Bronchial epithelial cell (primary cell): ENCODE data around the gene LRRC4C. TPM values are rescaled to one million over a fixed set of nuclear protein-coding genes. Genes with fewer than 3 reads are reported as not detected.
A peak's percentile ranks its signal among the peaks of the same experiment; 100 is the strongest.

ENCODE experiments used
- DNase-seq: peaks from one replicate; pipeline ENCODE4 v3.0.0-alpha.2; 2010; ENCODE audit warnings: low read depth
- FAIRE-seq: peaks from 2 replicates; lab custom pipeline; 2011; peaks lifted over from hg19 to GRCh38; lab: Jason Lieb, UNC
- H3K27me3 ChIP-seq: 2 replicates; pipeline ENCODE4 v1.5.1; 2011; ENCODE audit warnings: low read length; ENCODE audit not compliant: control insufficient read depth, insufficient read depth
- H3K36me3 ChIP-seq: 2 replicates; pipeline ENCODE4 v1.5.1; 2011; ENCODE audit warnings: low read length; ENCODE audit not compliant: control insufficient read depth, insufficient read depth
- H3K4me3 ChIP-seq: 2 replicates; pipeline ENCODE4 v1.5.1; 2011; ENCODE audit warnings: mild to moderate bottlenecking, low read depth, low read length, control low read depth
- CTCF ChIP-seq: IDR thresholded peaks from 2 replicates; pipeline ENCODE4 v1.5.1; 2011; ENCODE audit warnings: mild to moderate bottlenecking, moderate library complexity, low read length, control low read depth, inconsistent platforms; ENCODE audit not compliant: insufficient read depth, severe bottlenecking
- total RNA-seq: library from RNA; depleted of rRNA; stranded (reverse); fragments of >200 nt; gene quantifications from 2 replicates; pipeline ENCODE4 v1.2.1, GENCODE V29; 2014

LRRC4C gene
- total RNA-seq, 1 donor from 2014 or later, result not detected

GRCh38 chr11:40826601-40827000 lies 632.9 kb downstream of the LRRC4C start:
- DNase-seq (no peak), FAIRE-seq (no peak)
- no peaks in the 10 kb centered on the region for H3K36me3 ChIP-seq
- no peak overlapping the region for H3K4me3 ChIP-seq
- H3K27me3 ChIP-seq, result no peaks in the 10 kb centered on the region
- TF ChIP-seq CTCF, result no peak

DNA sequence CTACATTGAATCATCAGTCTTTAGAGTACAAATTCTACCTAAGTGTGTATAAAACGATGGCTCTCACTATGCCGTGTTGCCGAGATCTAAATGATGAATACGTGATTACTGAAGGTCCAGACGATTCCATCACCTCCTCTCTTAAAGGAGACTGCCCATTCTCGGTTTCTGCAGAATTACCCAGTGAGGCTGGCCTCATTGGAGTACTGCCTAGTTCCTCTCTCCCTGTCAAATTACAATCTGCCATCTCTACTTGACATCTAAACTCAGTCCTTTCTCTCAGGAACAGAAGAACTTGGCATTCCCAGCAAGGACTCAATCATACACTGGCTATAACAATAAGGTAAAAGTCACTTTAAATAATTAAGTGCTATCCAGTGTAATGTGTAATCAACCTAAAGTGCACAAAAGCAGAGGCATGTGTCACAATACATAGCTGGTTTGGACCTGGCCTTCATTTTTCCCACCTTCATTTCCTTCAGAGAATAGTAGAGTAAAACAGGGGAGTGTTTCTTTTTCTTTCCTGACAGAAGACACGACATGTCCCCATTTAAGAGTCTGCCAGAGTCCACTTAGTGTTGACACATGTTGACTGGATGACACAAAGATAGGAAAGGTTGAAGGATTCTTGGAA lies 634.1 kb downstream of the LRRC4C start:
- DNase-seq, result no peak

GRCh38 chr11:40819230-40819629 lies 640.2 kb downstream of the LRRC4C start:
- no peak for TF ChIP-seq CTCF
- FAIRE-seq, result no peak
- Histone ChIP-seq H3K36me3 (no peaks in the 10 kb centered on the region), H3K4me3 (no peak overlapping the region), H3K27me3 (no peaks in the 10 kb centered on the region)
- no peak for DNase-seq

More for the DNA sequence above, 634.1 kb downstream of the LRRC4C start:
- Histone ChIP-seq H3K27me3 (no peaks in the 10 kb centered on the region), H3K4me3 (no peak overlapping the region), H3K36me3 (no peaks in the 10 kb centered on the region)
- FAIRE-seq, result no peak
- TF ChIP-seq CTCF, result no peak

- TF ChIP-seq CTCF, result no peak
- no peaks in the 10 kb centered on the region for H3K36me3 ChIP-seq
- no peak for DNase-seq
- no peaks in the 10 kb centered on the region for H3K27me3 ChIP-seq
- no peak overlapping the region for H3K4me3 ChIP-seq
- FAIRE-seq, result no peak
Measured at GRCh38 chr11:40816976-40817375, 642.5 kb downstream of the LRRC4C start.

- DNase-seq (peak; percentile 13), FAIRE-seq (no peak)
- TF ChIP-seq CTCF, result no peak
- Histone ChIP-seq H3K27me3 (no peaks in the 10 kb centered on the region), H3K4me3 (no peak overlapping the region), H3K36me3 (no peaks in the 10 kb centered on the region)
Measured at GRCh38 chr11:40797981-40798380, 661.5 kb downstream of the LRRC4C start.

GRCh38 chr11:40787224-40787623 lies 672.2 kb downstream of the LRRC4C start:
- Histone ChIP-seq H3K36me3 (no peaks in the 10 kb centered on the region), H3K4me3 (no peak overlapping the region), H3K27me3 (no peaks in the 10 kb centered on the region)
- TF ChIP-seq CTCF, result no peak
- FAIRE-seq (no peak), DNase-seq (no peak)
